ENCODE data around the gene RNASEL.

The RNASEL gene

DNA sequence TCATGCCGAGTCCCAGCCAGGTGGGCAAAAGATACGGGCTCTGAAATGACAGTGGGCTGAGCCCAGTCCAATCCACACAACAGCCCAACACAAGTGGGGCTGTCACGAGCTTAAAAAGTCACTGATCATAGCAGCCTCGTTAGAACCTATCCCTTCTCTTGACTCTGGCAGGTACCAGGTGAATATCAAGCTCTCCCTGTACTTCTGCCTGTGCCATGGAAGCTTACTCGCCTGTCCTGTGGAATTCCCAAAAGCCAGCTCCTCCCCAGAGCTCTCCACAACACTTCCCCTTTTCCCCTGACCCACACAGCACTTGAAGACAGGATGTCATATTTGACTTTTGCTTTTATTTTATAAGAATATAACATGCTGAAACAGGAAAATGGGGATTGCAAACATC lies 9.2 kb upstream of the RNASEL start:
- no peaks in the 10 kb centered on the region for H3K36me3 ChIP-seq
- peaks cover 20% of the 10 kb centered on the region for H3K27me3 ChIP-seq
- H3K4me3 ChIP-seq (ENCODE audit: low read depth in 1 of 2, low read length in 1 of 2): no peak overlapping the region
- no peak for TF ChIP-seq CTCF (IDR thresholded peaks at IDR 0.05)
- peaks cover 10 to 17% of the 10 kb centered on the region in 2 experiments for H3K4me1 ChIP-seq (ENCODE audit: control insufficient read depth in 1 of 2, insufficient read depth in 1 of 2, low read depth in 1 of 2, low read length in 1 of 2)
- no peaks in the 10 kb centered on the region for H3K9me3 ChIP-seq
- no peak overlapping the region for H3K27ac ChIP-seq

- no peaks in the 10 kb centered on the region for H3K36me3 ChIP-seq
- H3K9me3 ChIP-seq: no peaks in the 10 kb centered on the region
- peaks cover 10 to 17% of the 10 kb centered on the region in 2 experiments for H3K4me1 ChIP-seq (ENCODE audit: control insufficient read depth in 1 of 2, insufficient read depth in 1 of 2, low read depth in 1 of 2, low read length in 1 of 2)
- TF ChIP-seq CTCF (IDR thresholded peaks at IDR 0.05): no peak
- peaks cover 6% of the 10 kb centered on the region for H3K27me3 ChIP-seq
- no peak overlapping the region for H3K4me3 ChIP-seq (ENCODE audit: low read depth in 1 of 2, low read length in 1 of 2)
- no peak overlapping the region for H3K27ac ChIP-seq
Observed at GRCh38 chr1:182596934-182597333, 7.9 kb upstream of the RNASEL start.

DNA sequence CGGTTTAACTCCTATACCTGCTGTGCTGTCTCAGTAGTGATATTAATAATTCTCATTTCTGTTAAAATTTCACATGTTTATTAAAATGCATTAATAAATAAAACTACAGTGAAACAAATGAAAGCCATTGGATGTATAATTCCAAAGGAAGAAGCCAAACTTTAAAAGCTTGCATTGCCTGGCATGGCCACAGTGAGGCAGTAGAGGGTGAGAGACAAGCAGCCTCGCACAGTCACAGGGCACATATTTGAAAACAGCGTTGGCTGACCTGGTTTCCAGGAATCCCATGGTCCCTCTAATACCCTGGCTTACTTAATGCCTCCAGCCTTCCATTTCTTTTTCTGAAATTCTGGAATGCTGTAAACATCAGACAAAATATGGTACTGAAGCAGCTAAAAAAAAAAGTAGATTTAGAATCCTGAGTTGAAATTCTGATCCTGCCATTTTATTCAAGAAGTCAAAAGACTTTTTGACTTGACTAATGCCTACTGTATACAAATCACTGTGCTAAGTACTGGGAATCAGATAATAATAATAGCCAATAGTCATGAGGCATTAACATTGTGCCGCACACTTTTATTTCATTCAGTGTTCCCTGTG lies 6.7 kb upstream of the RNASEL start:
- Histone ChIP-seq H3K27ac (no peak overlapping the region), H3K9me3 (no peaks in the 10 kb centered on the region), H3K4me1 (ENCODE audit: control insufficient read depth in 1 of 2, insufficient read depth in 1 of 2, low read depth in 1 of 2, low read length in 1 of 2) (peaks cover 10 to 17% of the 10 kb centered on the region in 2 experiments), H3K36me3 (no peaks in the 10 kb centered on the region), H3K27me3 (no peaks in the 10 kb centered on the region), H3K4me3 (ENCODE audit: low read depth in 1 of 2, low read length in 1 of 2) (no peak overlapping the region)
- TF ChIP-seq CTCF (IDR thresholded peaks at IDR 0.05): peak; percentile 90

DNA sequence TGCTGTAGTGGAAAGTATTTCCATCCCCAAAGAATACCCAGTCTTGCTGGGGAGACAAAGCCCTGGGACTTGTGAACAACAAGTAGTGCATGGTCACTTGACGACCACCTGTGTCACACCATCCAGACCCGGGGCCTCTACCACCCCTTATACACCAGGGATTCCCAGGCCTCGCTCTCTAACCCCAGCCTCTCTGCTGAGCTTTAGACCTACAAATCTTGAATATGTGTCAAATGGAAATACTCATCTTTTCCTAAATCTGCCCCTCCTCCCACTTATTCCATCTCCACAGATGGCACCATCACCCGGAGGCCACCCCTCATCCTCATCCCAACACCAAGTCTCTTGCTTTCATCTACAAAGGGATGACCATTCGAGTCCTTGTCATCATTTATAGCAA lies 875 bp upstream of the RNASEL start:
- H3K27ac ChIP-seq: peak overlapping the region; percentile 96
- no peaks in the 10 kb centered on the region for H3K36me3 ChIP-seq
- no peaks in the 10 kb centered on the region for H3K27me3 ChIP-seq
- H3K4me1 ChIP-seq (ENCODE audit: control insufficient read depth in 1 of 2, insufficient read depth in 1 of 2, low read depth in 1 of 2, low read length in 1 of 2): peaks cover 48 to 50% of the 10 kb centered on the region in 2 experiments
- TF ChIP-seq CTCF (IDR thresholded peaks at IDR 0.05): no peak
- no peaks in the 10 kb centered on the region for H3K9me3 ChIP-seq
- H3K4me3 ChIP-seq (ENCODE audit: low read depth in 1 of 2, low read length in 1 of 2): no peak overlapping the region

GRCh38 chr1:182589520-182589919 lies 464 bp upstream of the RNASEL start:
- no peak for TF ChIP-seq CTCF (IDR thresholded peaks at IDR 0.05)
- Histone ChIP-seq H3K27ac (peak overlapping the region; percentile 96), H3K36me3 (peaks cover 4% of the 10 kb centered on the region), H3K4me3 (ENCODE audit: low read depth in 1 of 2, low read length in 1 of 2) (peak overlapping the region; percentile 81 to 89), H3K4me1 (ENCODE audit: control insufficient read depth in 1 of 2, insufficient read depth in 1 of 2, low read depth in 1 of 2, low read length in 1 of 2) (peaks cover 48 to 50% of the 10 kb centered on the region in 2 experiments), H3K9me3 (no peaks in the 10 kb centered on the region), H3K27me3 (no peaks in the 10 kb centered on the region)

All from neutrophil (primary cell).